Upper lobe of left lung (tissue), 6 donors: Measurements from ENCODE around the gene CCDC90B. TPM values are rescaled to one million over a fixed set of nuclear protein-coding genes. Genes with fewer than 3 reads are reported as not detected.

Experiments used
- ATAC-seq, 2 donors: fragments of 200-7000 bp; cut with Tn5 transposase; one replicate each; pipeline ENCODE4 v1.9.1; 2022; ENCODE audit warnings: mild to moderate bottlenecking in 2 of 2, moderate library complexity in 2 of 2; ENCODE audit not compliant: low FRiP score in 2 of 2
- DNase-seq, 2 donors: peaks; one replicate each; pipeline ENCODE4 v3.0.0-alpha.2; 2019 to 2020
- H3K27ac ChIP-seq, 4 donors: fragments of 200-600 bp; sonication (generic); one replicate each; pipeline ENCODE4 v1.5.1; 2016 to 2019
- H3K27me3 ChIP-seq, 4 donors: fragments of 200-600 bp; sonication (generic); one replicate each; pipeline ENCODE4 v1.5.1; 2017 to 2019
- H3K36me3 ChIP-seq, 4 donors: fragments of 200-600 bp; sonication (generic); one replicate each; pipeline ENCODE4 v1.5.1; 2016 to 2019
- H3K4me1 ChIP-seq, 4 donors: fragments of 200-600 bp; sonication (generic); one replicate each; pipeline ENCODE4 v1.5.1; 2018 to 2019
- H3K4me3 ChIP-seq, 4 donors: fragments of 200-600 bp; sonication (generic); one replicate each; pipeline ENCODE4 v1.5.1; 2017 to 2019; ENCODE audit warnings: mild to moderate bottlenecking in 2 of 4, moderate library complexity in 1 of 4
- H3K9me3 ChIP-seq, 4 donors: fragments of 200-600 bp; sonication (generic); one replicate each; pipeline ENCODE4 v1.5.1; 2018 to 2019
- CTCF ChIP-seq, 6 experiments: fragments of 450-650 bp in 4 of 6; fragments of 200-600 bp in 2 of 6; sonication (generic) in 2 of 6; IDR thresholded peaks; one replicate each; pipeline ENCODE4 v1.5.1; 2016 to 2019; ENCODE audit warnings: antibody characterized with exemption in 6 of 6
- EP300 ChIP-seq, 4 donors: sonication (generic); formaldehyde crosslinking; IDR thresholded peaks; one replicate each; pipeline ENCODE4 v1.5.1; 2017; ENCODE audit warnings: antibody characterized with exemption in 4 of 4, control low read depth in 2 of 4
- POLR2A ChIP-seq, 4 donors: fragments of 450-650 bp; IDR thresholded peaks; one replicate each; pipeline ENCODE4 v1.5.1; 2016 to 2017; ENCODE audit warnings: antibody characterized with exemption in 4 of 4, mild to moderate bottlenecking in 2 of 4
- POLR2AphosphoS5 ChIP-seq, 2 donors: sonication (generic); formaldehyde crosslinking; IDR thresholded peaks; one replicate each; pipeline ENCODE4 v1.5.1; 2017; ENCODE audit warnings: antibody characterized with exemption in 2 of 2
- WGBS, 2 donors: methylation state at CpG; one replicate each; pipeline ENCODE4 v1.1.5; 2017 to 2018; 5-methylcytosine and 5-hydroxymethylcytosine counted together
- total RNA-seq, 6 donors: library from RNA; depleted of rRNA in 4 of 6; stranded (reverse); fragments of >200 nt in 4 of 6; gene quantifications; one replicate each; pipeline versions ENCODE4 v1.1.0 to v1.2.1, GENCODE V29; 2016 to 2021
- donor health status: DM: no; HTN: no; CAD: no; lungs with moderate emphysema.
- donor health status: DM: no; HTN: yes; CAD: no; lungs with severe emphysema.

Gene CCDC90B
- total RNA-seq: 10 to 100 TPM in 5 of 6 donors, 1 to 10 TPM in 1; 8.9 to 40.7 (median 20.9) TPM

- 0 to 1% methylated on average over 37 to 42 of the region's 55 CpGs for whole genome bisulfite sequencing, 2 donors
- ATAC-seq: peak; percentile 98 to 99
- DNase-seq: peak; percentile 93 to 98
- TF ChIP-seq POLR2A (IDR thresholded peaks at IDR 0.05): peak; percentile 15 to 96 (median 80)
- TF ChIP-seq POLR2AphosphoS5 (IDR thresholded peaks at IDR 0.05): peak; percentile 88 to 92
- peak in 3 of 6 experiments; percentile 7 to 45 (median 9) for TF ChIP-seq CTCF (IDR thresholded peaks at IDR 0.05)
- TF ChIP-seq EP300 (IDR thresholded peaks at IDR 0.05): peak in 1 of 4 donors; percentile 33
- no peaks in the 10 kb centered on the region for H3K9me3 ChIP-seq
- H3K27ac ChIP-seq: peak within 1 kb of the TSS; percentile 90 to 99 (median 98)
- H3K4me1 ChIP-seq: peaks cover 15 to 40% (median 18%) of the 10 kb centered on the region in 4 donors
- no peaks in the 10 kb centered on the region for H3K36me3 ChIP-seq
- H3K27me3 ChIP-seq: no peaks in the 10 kb centered on the region
- peak within 1 kb of the TSS; percentile 70 to 92 (median 84) for H3K4me3 ChIP-seq
Measured at GRCh38 chr11:83285771-83286528, at the start of gene CCDC90B. TSS of gene CCDC90B (minus strand) at chr11:83286367. CDS start at chr11:83285972, 395 bp downstream.

- ATAC-seq (no peak), DNase-seq (no peak)
- no peak for TF ChIP-seq POLR2A (IDR thresholded peaks at IDR 0.05)
- no peak for TF ChIP-seq EP300 (IDR thresholded peaks at IDR 0.05)
- TF ChIP-seq CTCF (IDR thresholded peaks at IDR 0.05): no peak
- TF ChIP-seq POLR2AphosphoS5 (IDR thresholded peaks at IDR 0.05): no peak
- H3K27ac ChIP-seq: no peak overlapping the region
- H3K36me3 ChIP-seq: no peaks in the 10 kb centered on the region
- no peaks in the 10 kb centered on the region for H3K9me3 ChIP-seq
- H3K4me1 ChIP-seq: no peaks in the 10 kb centered on the region
- WGBS, 2 donors: 80 to 84% methylated on average over 4 of the region's 4 CpGs
- no peaks in the 10 kb centered on the region for H3K27me3 ChIP-seq
- no peak overlapping the region for H3K4me3 ChIP-seq
Measured at GRCh38 chr11:83335446-83336070, 49.4 kb upstream of the CCDC90B start.

GRCh38 chr11:83330303-83330702 is 44.1 kb upstream of the CCDC90B start:
- peak in 1 of 2 donors; percentile 29 for ATAC-seq
- no peaks in the 10 kb centered on the region for H3K4me1 ChIP-seq

GRCh38 chr11:83326326-83326725 is 40.2 kb upstream of the CCDC90B start:
- 92 to 100% methylated on average over 1 of the region's 1 CpG for WGBS, 2 donors
- no peaks in the 10 kb centered on the region for H3K27me3 ChIP-seq

More at GRCh38 chr11:83330303-83330702, 44.1 kb upstream of the CCDC90B start:
- Histone ChIP-seq H3K27ac (no peak overlapping the region), H3K36me3 (no peaks in the 10 kb centered on the region), H3K9me3 (no peaks in the 10 kb centered on the region), H3K4me3 (no peak overlapping the region), H3K27me3 (no peaks in the 10 kb centered on the region)
- WGBS, 2 donors: 53 to 68% methylated on average over 2 of the region's 2 CpGs
- no peak for TF ChIP-seq POLR2AphosphoS5 (IDR thresholded peaks at IDR 0.05)
- TF ChIP-seq CTCF (IDR thresholded peaks at IDR 0.05): no peak
- no peak for TF ChIP-seq EP300 (IDR thresholded peaks at IDR 0.05)
- no peak for TF ChIP-seq POLR2A (IDR thresholded peaks at IDR 0.05)
- no peak for DNase-seq

More at GRCh38 chr11:83326326-83326725, 40.2 kb upstream of the CCDC90B start:
- no peak overlapping the region for H3K27ac ChIP-seq
- no peaks in the 10 kb centered on the region for H3K9me3 ChIP-seq
- H3K36me3 ChIP-seq: no peaks in the 10 kb centered on the region
- no peaks in the 10 kb centered on the region for H3K4me1 ChIP-seq
- ATAC-seq (peak in 1 of 2 donors; percentile 34), DNase-seq (peak in 1 of 2 donors; percentile 18)
- no peak overlapping the region for H3K4me3 ChIP-seq
- TF ChIP-seq POLR2AphosphoS5 (IDR thresholded peaks at IDR 0.05) (no peak), EP300 (IDR thresholded peaks at IDR 0.05) (no peak), POLR2A (IDR thresholded peaks at IDR 0.05) (no peak), CTCF (IDR thresholded peaks at IDR 0.05) (no peak)
